Measurements from ENCODE around the gene CASS4. TPM values are rescaled to one million over a fixed set of nuclear protein-coding genes. Genes with fewer than 3 reads are reported as not detected.
A peak's percentile ranks its signal among the peaks of the same experiment; 100 is the strongest.

CASS4 gene
- total and polyA plus RNA-seq, 9 of the 15 experiments (the other 6 are each of a cell fraction or from before 2014, with no cell fraction given), result 8.1 to 53.8 (median 26.7) TPM

GRCh38 chr20:56468316-56469076 is 56.4 kb downstream of the CASS4 start, which contains the start of gene RTF2 (continued):
- no peak for TF ChIP-seq ZNF24 (IDR thresholded peaks at IDR 0.05)
- peak; percentile 91 to 92 for TF ChIP-seq MAZ (CRISPR knock-in tag; conservative IDR thresholded peaks at IDR 0.05 in 1 of 2, IDR thresholded peaks at IDR 0.05 in 1 of 2)
- no peak for TF ChIP-seq RBM15 (IDR thresholded peaks at IDR 0.05; ENCODE audit: insufficient read depth, low read length)
- TF ChIP-seq BRD9 (IDR thresholded peaks at IDR 0.05; ENCODE audit: low read depth, partially characterized antibody), result no peak
- peak; percentile 53 for TF ChIP-seq RBM25 (IDR thresholded peaks at IDR 0.05; ENCODE audit: low read depth, low read length, severe bottlenecking)
- no peak for TF ChIP-seq STAT5B (CRISPR knock-in tag; IDR thresholded peaks at IDR 0.05)
- TF ChIP-seq PPARD (CRISPR knock-in tag; IDR thresholded peaks at IDR 0.05), result no peak
- peak; percentile 80 to 91; a peak in 3 of 4 replicates for TF ChIP-seq ETV6 (IDR thresholded peaks at IDR 0.05; ENCODE audit: borderline replicate concordance in 1 of 2, low read depth in 2 of 2, low read length in 1 of 2)
- no peak for TF ChIP-seq ETV6 (CRISPR knock-in tag; IDR thresholded peaks at IDR 0.05; ENCODE audit: borderline replicate concordance)
- TF ChIP-seq ZNF174 (CRISPR knock-in tag; IDR thresholded peaks at IDR 0.05), result no peak
- TF ChIP-seq FOSL1 (tag; conservative IDR thresholded peaks at IDR 0.05), result no peak
- TF ChIP-seq ZFP30 (CRISPR knock-in tag; IDR thresholded peaks at IDR 0.05; ENCODE audit: borderline replicate concordance), result no peak
- TF ChIP-seq CBX8 (IDR thresholded peaks at IDR 0.05; ENCODE audit: borderline replicate concordance, extremely low read depth, low read depth, low read length, poor library complexity, severe bottlenecking), result no peak
- no peak for TF ChIP-seq ZNF507 (tag; conservative IDR thresholded peaks at IDR 0.05)
- TF ChIP-seq ZNF707 (CRISPR knock-in tag; conservative IDR thresholded peaks at IDR 0.05), result no peak
- no peak for TF ChIP-seq ADNP (tag; IDR thresholded peaks at IDR 0.05)
- TF ChIP-seq, protein P1, sequence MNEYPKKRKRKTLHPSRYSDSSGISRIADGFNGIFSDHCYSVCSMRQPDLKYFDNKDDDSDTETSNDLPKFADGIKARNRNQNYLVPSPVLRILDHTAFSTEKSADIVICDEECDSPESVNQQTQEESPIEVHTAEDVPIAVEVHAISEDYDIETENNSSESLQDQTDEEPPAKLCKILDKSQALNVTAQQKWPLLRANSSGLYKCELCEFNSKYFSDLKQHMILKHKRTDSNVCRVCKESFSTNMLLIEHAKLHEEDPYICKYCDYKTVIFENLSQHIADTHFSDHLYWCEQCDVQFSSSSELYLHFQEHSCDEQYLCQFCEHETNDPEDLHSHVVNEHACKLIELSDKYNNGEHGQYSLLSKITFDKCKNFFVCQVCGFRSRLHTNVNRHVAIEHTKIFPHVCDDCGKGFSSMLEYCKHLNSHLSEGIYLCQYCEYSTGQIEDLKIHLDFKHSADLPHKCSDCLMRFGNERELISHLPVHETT (CRISPR knock-in tag; conservative IDR thresholded peaks at IDR 0.05 in 1 of 2, IDR thresholded peaks at IDR 0.05 in 1 of 2), result peak in 1 of 2 experiments; percentile 48; a peak in 1 of 4 replicates
- TF ChIP-seq HSF4 (CRISPR knock-in tag; IDR thresholded peaks at IDR 0.05; ENCODE audit: borderline replicate concordance), result no peak
- no peak for TF ChIP-seq ZNF644 (tag; IDR thresholded peaks at IDR 0.05; ENCODE audit: low read depth)
- TF ChIP-seq JUN (IDR thresholded peaks at IDR 0.05; ENCODE audit: borderline replicate concordance, low read depth, low read length), result peak; percentile 72; the same call in 1 of the 2 replicates
- no peak for TF ChIP-seq JUN (CRISPR knock-in tag; IDR thresholded peaks at IDR 0.05; ENCODE audit: borderline replicate concordance)
- TF ChIP-seq PCBP1 (IDR thresholded peaks at IDR 0.05; ENCODE audit: low read depth, low read length, poor library complexity, severe bottlenecking), result peak; percentile 92
- TF ChIP-seq, protein P2, sequence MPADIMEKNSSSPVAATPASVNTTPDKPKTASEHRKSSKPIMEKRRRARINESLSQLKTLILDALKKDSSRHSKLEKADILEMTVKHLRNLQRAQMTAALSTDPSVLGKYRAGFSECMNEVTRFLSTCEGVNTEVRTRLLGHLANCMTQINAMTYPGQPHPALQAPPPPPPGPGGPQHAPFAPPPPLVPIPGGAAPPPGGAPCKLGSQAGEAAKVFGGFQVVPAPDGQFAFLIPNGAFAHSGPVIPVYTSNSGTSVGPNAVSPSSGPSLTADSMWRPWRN (IDR thresholded peaks at IDR 0.05; ENCODE audit: low read depth), result no peak
- no peak for TF ChIP-seq COPS2 (conservative IDR thresholded peaks at IDR 0.05)
- no peak for TF ChIP-seq MECOM (CRISPR knock-in tag; IDR thresholded peaks at IDR 0.05)
